ENCODE data around the gene MEGF11. TPM values are rescaled to one million over a fixed set of nuclear protein-coding genes. Genes with fewer than 3 reads are reported as not detected.

The MEGF11 gene
- total and polyA plus RNA-seq, 8 donors: 0.05 to 0.92 (median 0.14) TPM; not detected in 4

DNA sequence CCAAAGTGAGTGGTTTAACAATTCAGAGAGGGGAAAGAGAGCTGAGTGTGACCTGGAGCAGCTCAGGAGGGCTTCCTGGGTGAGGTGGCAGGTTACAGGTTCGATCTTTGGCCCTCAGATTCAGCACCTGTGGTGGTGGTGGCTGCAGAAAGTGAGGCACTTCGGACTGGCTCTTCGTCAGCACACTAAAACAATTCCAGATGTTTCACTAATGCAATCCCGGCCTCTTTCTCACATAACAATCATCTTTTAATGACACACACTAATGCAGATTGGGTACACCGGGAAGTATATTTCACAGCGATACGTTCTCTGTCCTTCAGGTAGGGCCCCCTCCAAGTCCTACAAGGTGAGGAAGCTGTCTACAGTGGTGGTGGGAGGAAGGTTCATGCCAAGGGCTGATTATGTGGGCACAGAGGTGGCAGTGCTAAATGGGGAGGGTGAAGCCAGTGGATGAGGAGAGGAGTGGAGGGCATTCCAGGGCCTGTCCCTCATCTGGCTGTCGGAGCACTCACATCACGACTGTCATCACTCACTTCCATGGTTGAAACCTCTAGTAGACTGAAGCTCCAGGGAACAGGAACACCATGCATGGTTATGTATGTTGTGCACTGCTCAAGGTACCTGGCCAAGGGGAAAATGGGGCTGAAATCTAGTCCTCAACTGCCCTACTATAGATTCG lies 213.2 kb downstream of the MEGF11 start:
- WGBS, 5 donors: 83 to 88% (median 87%) methylated on average over 10 of the region's 10 CpGs
- H3K4me3 ChIP-seq: no peak overlapping the region
- H3K27ac ChIP-seq: no peak overlapping the region
- peaks cover 0 to 4% (median 0%) of the 10 kb centered on the region in 4 donors for H3K9me3 ChIP-seq
- TF ChIP-seq POLR2AphosphoS5 (IDR thresholded peaks at IDR 0.05): no peak
- TF ChIP-seq EP300 (IDR thresholded peaks at IDR 0.05): no peak
- no peak for TF ChIP-seq POLR2A (IDR thresholded peaks at IDR 0.05)
- TF ChIP-seq, protein P1, sequence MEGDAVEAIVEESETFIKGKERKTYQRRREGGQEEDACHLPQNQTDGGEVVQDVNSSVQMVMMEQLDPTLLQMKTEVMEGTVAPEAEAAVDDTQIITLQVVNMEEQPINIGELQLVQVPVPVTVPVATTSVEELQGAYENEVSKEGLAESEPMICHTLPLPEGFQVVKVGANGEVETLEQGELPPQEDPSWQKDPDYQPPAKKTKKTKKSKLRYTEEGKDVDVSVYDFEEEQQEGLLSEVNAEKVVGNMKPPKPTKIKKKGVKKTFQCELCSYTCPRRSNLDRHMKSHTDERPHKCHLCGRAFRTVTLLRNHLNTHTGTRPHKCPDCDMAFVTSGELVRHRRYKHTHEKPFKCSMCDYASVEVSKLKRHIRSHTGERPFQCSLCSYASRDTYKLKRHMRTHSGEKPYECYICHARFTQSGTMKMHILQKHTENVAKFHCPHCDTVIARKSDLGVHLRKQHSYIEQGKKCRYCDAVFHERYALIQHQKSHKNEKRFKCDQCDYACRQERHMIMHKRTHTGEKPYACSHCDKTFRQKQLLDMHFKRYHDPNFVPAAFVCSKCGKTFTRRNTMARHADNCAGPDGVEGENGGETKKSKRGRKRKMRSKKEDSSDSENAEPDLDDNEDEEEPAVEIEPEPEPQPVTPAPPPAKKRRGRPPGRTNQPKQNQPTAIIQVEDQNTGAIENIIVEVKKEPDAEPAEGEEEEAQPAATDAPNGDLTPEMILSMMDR (IDR thresholded peaks at IDR 0.05): no peak
- peaks cover 0 to 68% (median 0%) of the 10 kb centered on the region in 3 donors for H3K27me3 ChIP-seq
- no peaks in the 10 kb centered on the region for H3K36me3 ChIP-seq
- peaks cover 0 to 18% (median 17%) of the 10 kb centered on the region in 4 donors for H3K4me1 ChIP-seq
- intact Hi-C loops (cut with DNase I; ENCODE audit: low total_unique reads): no loop called here
- no peak for DNase-seq

DNA sequence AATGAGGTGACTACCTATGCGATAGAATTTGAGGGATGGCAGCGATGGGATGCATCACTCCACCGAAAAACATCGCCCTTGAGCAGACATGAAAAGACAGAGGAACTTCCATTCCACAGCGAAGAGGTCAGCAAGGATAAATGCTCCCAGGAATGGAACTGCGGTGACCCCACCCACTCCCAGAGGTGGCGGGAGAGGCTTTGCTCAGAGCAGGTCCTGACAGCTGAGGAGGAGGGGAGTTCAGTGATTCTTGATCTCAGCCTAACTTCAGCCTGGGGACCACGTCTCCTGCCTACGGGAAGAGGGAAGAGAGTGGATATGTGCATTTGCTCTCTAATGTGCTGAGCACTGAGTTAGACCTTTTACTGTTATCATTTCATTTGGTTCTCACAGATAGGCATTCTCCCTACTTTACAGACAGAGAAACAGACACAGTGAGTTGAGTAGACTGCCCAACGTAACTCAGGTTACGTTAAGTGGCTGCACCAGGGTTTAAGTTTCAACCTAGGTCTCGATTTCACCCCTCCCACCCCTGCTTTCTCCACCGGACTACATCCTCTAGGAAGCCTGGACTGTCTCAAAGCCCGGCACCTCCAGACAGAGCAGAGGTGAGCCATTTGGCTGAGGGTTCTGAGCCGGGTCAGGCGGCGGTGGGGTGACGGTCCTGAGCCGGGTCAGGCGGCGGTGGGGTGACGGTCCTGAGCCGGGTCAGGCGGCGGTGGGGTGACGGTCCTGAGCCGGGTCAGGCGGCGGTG lies 214.3 kb downstream of the MEGF11 start:
- Histone ChIP-seq H3K4me3 (no peak overlapping the region), H3K27ac (no peak overlapping the region), H3K9me3 (peaks cover 0 to 5% (median 0%) of the 10 kb centered on the region in 4 donors), H3K27me3 (peaks cover 0 to 63% (median 0%) of the 10 kb centered on the region in 3 donors), H3K4me1 (peaks cover 0 to 18% (median 17%) of the 10 kb centered on the region in 4 donors), H3K36me3 (no peaks in the 10 kb centered on the region)
- WGBS, 5 donors: 47 to 62% (median 51%) methylated on average over 13 to 23 of the region's 29 CpGs
- TF ChIP-seq POLR2A (IDR thresholded peaks at IDR 0.05): no peak
- no peak for TF ChIP-seq POLR2AphosphoS5 (IDR thresholded peaks at IDR 0.05)
- TF ChIP-seq, protein P1 (IDR thresholded peaks at IDR 0.05): no peak
- TF ChIP-seq EP300 (IDR thresholded peaks at IDR 0.05): no peak
- intact Hi-C loops (cut with DNase I; ENCODE audit: low total_unique reads): no loop called here
- no peak for DNase-seq

DNA sequence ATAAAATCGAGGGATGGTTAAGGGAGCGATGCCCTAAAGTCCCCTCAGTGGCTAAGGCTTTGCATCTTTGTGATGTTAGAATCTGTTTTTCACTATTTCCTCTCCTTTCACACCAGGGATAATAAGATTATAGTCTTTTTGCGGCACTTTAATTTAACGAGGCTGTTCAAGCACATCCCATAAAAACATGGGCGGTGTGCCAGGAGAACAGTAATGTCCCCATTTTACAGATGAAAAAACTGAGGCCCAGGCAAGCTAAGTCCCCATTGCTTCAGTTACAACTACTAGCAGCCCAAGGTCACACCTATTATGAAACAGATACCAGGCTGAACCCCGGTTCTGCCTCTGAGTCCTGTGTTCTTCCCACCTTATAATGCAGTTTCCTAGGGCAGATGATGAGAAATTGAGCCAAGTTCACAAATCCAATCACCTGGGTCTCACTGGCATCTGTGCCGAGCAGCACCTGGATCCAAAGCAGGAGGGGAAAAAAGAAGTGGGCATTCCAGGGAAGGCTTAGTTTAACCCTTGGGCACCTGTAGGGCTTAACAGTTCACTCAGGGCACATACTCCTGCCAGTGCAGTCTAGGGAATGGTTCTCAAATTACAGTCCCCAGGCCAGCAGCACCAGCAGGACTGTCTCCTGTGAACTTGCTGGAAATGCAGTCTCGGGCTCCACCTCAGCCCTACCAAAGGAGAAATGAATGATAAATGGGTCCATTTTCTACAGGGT lies 215.0 kb downstream of the MEGF11 start:
- Histone ChIP-seq H3K9me3 (peaks cover 0 to 5% (median 0%) of the 10 kb centered on the region in 4 donors), H3K27ac (no peak overlapping the region), H3K4me1 (peaks cover 0 to 18% (median 14%) of the 10 kb centered on the region in 4 donors), H3K36me3 (no peaks in the 10 kb centered on the region), H3K27me3 (peaks cover 0 to 63% (median 0%) of the 10 kb centered on the region in 3 donors), H3K4me3 (no peak overlapping the region)
- WGBS, 5 donors: 61 to 66% (median 66%) methylated on average over 8 of the region's 8 CpGs
- DNase-seq: no peak
- intact Hi-C loops (cut with DNase I; ENCODE audit: low total_unique reads): no loop called here
- no peak for TF ChIP-seq POLR2AphosphoS5 (IDR thresholded peaks at IDR 0.05)
- no peak for TF ChIP-seq EP300 (IDR thresholded peaks at IDR 0.05)
- TF ChIP-seq POLR2A (IDR thresholded peaks at IDR 0.05): no peak
- TF ChIP-seq, protein P1 (IDR thresholded peaks at IDR 0.05): no peak

DNA sequence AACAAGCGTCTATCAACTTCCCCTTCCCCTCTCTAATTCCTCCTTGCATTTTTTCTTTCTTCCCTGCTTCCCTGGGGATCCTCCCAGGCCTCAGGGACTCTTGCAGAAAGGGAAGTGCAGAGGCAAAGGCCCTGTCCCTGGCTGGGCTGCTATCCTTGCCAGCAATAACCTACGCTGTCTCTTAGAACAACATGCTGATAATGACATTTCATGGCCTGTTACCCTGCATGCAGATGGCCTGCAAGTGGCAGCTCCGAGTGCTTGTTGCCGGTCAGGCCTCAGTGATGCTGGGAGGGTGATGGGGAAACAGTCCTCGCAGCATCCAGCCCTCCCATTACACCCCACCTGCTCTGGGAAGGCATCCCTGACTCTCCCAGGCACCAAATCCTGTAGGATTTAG lies 216.7 kb downstream of the MEGF11 start:
- Histone ChIP-seq H3K36me3 (no peaks in the 10 kb centered on the region), H3K4me3 (no peak overlapping the region), H3K27ac (no peak overlapping the region), H3K4me1 (peaks cover 0 to 6% (median 2%) of the 10 kb centered on the region in 4 donors), H3K9me3 (peaks cover 0 to 9% (median 2%) of the 10 kb centered on the region in 4 donors), H3K27me3 (peaks cover 0 to 59% (median 0%) of the 10 kb centered on the region in 3 donors)
- DNase-seq: no peak
- 72 to 81% (median 77%) methylated on average over 5 of the region's 5 CpGs for WGBS, 5 donors
- no peak for TF ChIP-seq EP300 (IDR thresholded peaks at IDR 0.05)
- TF ChIP-seq, protein P1 (IDR thresholded peaks at IDR 0.05): no peak
- no peak for TF ChIP-seq POLR2A (IDR thresholded peaks at IDR 0.05)
- no peak for TF ChIP-seq POLR2AphosphoS5 (IDR thresholded peaks at IDR 0.05)
- intact Hi-C loops (cut with DNase I; ENCODE audit: low total_unique reads): no loop called here
